Activated naive CD4-positive, alpha-beta T cell treated with anti-CD3 and anti-CD28 coated beads for 36 hours (primary cell): ENCODE measurements around the gene TUBB3. TPM values are rescaled to one million over a fixed set of nuclear protein-coding genes. Genes with fewer than 3 reads are reported as not detected.
"Not testable (repeated sequence)": the region's sequence is repeated elsewhere in the genome, so short reads cannot be mapped to it uniquely, and the experiment has no call there.

ENCODE experiments used
- CTCF ChIA-PET: fragments of 350-600 bp; sonication (Branson Sonifier 250); formaldehyde crosslinking; loops from one replicate; lab custom pipeline; 2021; ENCODE audit warnings: antibody characterized with exemption; lab: Charles Lee
- DNase-seq: peaks from one replicate; pipeline ENCODE4 v3.0.0-alpha.2; 2020
- H3K27ac Mint-ChIP-seq: one replicate; pipeline ENCODE4 v1.8.0; 2021; ENCODE audit warnings: mild to moderate bottlenecking, mixed read lengths
- H3K27me3 Mint-ChIP-seq: one replicate; pipeline ENCODE4 v1.8.0; 2021; ENCODE audit warnings: low read depth, mixed read lengths
- H3K36me3 Mint-ChIP-seq: one replicate; pipeline ENCODE4 v1.8.0; 2021; ENCODE audit warnings: low read depth, mixed read lengths
- H3K4me1 Mint-ChIP-seq: one replicate; pipeline ENCODE4 v1.8.0; 2021; ENCODE audit warnings: low read depth, mixed read lengths
- H3K4me3 Mint-ChIP-seq: one replicate; pipeline ENCODE4 v1.8.0; 2021; ENCODE audit warnings: mild to moderate bottlenecking, moderate library complexity, mixed read lengths
- H3K9me3 Mint-ChIP-seq: one replicate; pipeline ENCODE4 v1.8.0; 2021; ENCODE audit warnings: mixed read lengths
- intact Hi-C: fragments of 100-400 bp; cut with micrococcal nuclease; formaldehyde crosslinking; loops from one replicate; pipeline ENCODE4 v1.15.1; 2023
- total RNA-seq, 2 experiments: library from RNA; stranded (reverse); gene quantifications; one replicate each; pipeline ENCODE4 v1.2.3, GENCODE V29; 2021

Gene TUBB3
- total RNA-seq, 2 experiments from 2014 or later, result 0.20 to 0.38 TPM

DNA sequence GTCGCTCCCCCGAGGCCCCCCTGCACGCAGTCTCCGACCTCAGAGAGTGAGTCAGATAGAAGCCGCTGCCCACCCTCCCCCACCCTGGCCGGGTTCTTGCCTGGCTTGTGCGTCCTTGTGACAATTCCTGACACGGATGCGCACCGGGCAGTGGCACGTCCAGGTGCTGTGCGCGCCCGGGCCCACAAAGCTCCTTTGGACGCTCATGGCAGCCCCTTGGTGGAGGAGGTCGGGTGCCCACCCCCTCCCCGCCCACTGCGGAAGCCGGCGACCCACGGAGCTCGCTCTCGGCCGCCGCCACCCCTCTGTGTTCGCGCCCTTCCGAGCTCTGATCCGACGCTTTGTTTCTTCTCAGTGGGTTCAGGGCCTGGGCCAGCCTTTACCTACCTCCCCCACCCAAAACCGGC, 662 bp upstream of the TUBB3 start:
- Mint-ChIP-seq H3K4me3 (peak overlapping the region; percentile 39), H3K27ac (no peak overlapping the region), H3K9me3 (no peaks in the 10 kb centered on the region), H3K4me1 (peaks cover 42% of the 10 kb centered on the region), H3K36me3 (no peaks in the 10 kb centered on the region), H3K27me3 (peaks cover 47% of the 10 kb centered on the region)
- CTCF ChIA-PET, result interaction anchor here (1.3 kb wide), 1 partner anchor 12 kb away, joined by 5 read pairs; no protein-coding TSS in a partner anchor
- intact Hi-C loops, result no loop called here
- no peak for DNase-seq

- H3K4me1 Mint-ChIP-seq, result peaks cover 32% of the 10 kb centered on the region
- H3K27ac Mint-ChIP-seq, result no peak overlapping the region
- no peaks in the 10 kb centered on the region for H3K36me3 Mint-ChIP-seq
- H3K27me3 Mint-ChIP-seq, result peaks cover 51% of the 10 kb centered on the region
- no peak for DNase-seq
- no peak overlapping the region for H3K4me3 Mint-ChIP-seq
- no peaks in the 10 kb centered on the region for H3K9me3 Mint-ChIP-seq
- CTCF ChIA-PET, result interaction anchor here (1.6 kb wide), 1 partner anchor 13 kb away, joined by 7 read pairs; no protein-coding TSS in a partner anchor
- intact Hi-C loops, result no loop called here
Measured at GRCh38 chr16:89923640-89924296, 626 bp downstream of the TUBB3 start.

DNA sequence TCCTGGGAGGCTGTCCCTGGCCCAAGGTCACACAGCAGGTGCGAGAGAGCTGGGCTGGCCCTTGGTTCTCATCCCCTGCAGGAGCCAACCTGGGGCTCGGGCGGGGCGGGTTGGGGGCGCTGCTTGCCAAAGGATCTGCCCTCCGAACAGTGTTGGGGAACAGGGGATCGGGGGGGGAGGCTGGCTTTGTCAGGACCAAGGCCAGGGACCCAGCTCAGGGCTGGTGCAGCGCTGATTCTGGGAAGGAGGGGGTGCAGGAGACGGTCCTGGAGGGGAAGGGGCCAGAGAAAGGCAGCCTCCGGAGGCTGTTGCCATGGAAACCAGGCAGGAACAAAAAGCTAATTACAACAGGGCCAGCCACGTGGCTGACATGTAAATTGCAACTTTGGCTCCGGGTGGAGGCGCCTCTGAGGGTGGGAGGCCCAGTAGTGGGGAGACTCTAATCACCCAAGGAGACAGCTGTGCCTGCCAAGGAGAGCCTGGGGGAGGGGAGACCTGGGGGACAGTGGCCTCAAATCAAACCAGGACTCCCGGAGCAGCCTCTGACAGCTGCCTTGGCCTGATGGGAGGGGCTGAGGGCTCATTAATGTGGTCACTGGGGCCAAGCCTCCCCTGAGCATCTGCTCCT, 1.3 kb downstream of the TUBB3 start:
- no peak overlapping the region for H3K27ac Mint-ChIP-seq
- peak; percentile 42 for DNase-seq
- no peak overlapping the region for H3K4me3 Mint-ChIP-seq
- no peaks in the 10 kb centered on the region for H3K9me3 Mint-ChIP-seq
- no peaks in the 10 kb centered on the region for H3K36me3 Mint-ChIP-seq
- peaks cover 47% of the 10 kb centered on the region for H3K27me3 Mint-ChIP-seq
- CTCF ChIA-PET, result interaction anchor here (1.6 kb wide), 1 partner anchor 14 kb away, joined by 7 read pairs; no protein-coding TSS in a partner anchor
- peaks cover 31% of the 10 kb centered on the region for H3K4me1 Mint-ChIP-seq
- intact Hi-C loops, result no loop called here

- Mint-ChIP-seq H3K27ac (no peak overlapping the region), H3K4me1 (peaks cover 27% of the 10 kb centered on the region), H3K9me3 (no peaks in the 10 kb centered on the region), H3K36me3 (no peaks in the 10 kb centered on the region), H3K4me3 (no peak overlapping the region), H3K27me3 (peaks cover 46% of the 10 kb centered on the region)
- DNase-seq, result no peak
- intact Hi-C loops, result loop anchor here (5.0 kb wide), 1 partner anchor 108 kb away; the partner anchor contains the start of gene FANCA
- CTCF ChIA-PET, result interaction anchor here (1.6 kb wide), 1 partner anchor 15 kb away, joined by 7 read pairs; no protein-coding TSS in a partner anchor
Measured at GRCh38 chr16:89924925-89925307, 1.8 kb downstream of the TUBB3 start.

GRCh38 chr16:89925596-89926079, 2.5 kb downstream of the TUBB3 start:
- intact Hi-C loops, result loop anchor here (1.0 to 5.0 kb wide), 3 partner anchors 7 to 108 kb away; partner anchors contain the start of genes DBNDD1, FANCA and MC1R
- H3K9me3 Mint-ChIP-seq, result no peaks in the 10 kb centered on the region
- peaks cover 44% of the 10 kb centered on the region for H3K27me3 Mint-ChIP-seq
- no peak for DNase-seq
- CTCF ChIA-PET, result no interaction called here
- H3K27ac Mint-ChIP-seq, result no peak overlapping the region
- H3K4me1 Mint-ChIP-seq, result peaks cover 23% of the 10 kb centered on the region
- H3K36me3 Mint-ChIP-seq, result no peaks in the 10 kb centered on the region
- peak overlapping the region; percentile 12 for H3K4me3 Mint-ChIP-seq

- CTCF ChIA-PET, result no interaction called here
- DNase-seq, result no peak
- no peak overlapping the region for H3K27ac Mint-ChIP-seq
- no peak overlapping the region for H3K4me3 Mint-ChIP-seq
- H3K36me3 Mint-ChIP-seq, result no peaks in the 10 kb centered on the region
- intact Hi-C loops, result no loop called here
- no peaks in the 10 kb centered on the region for H3K4me1 Mint-ChIP-seq
- peaks cover 17% of the 10 kb centered on the region for H3K27me3 Mint-ChIP-seq
- H3K9me3 Mint-ChIP-seq, result no peaks in the 10 kb centered on the region
Measured at GRCh38 chr16:89931305-89931896, 8.3 kb downstream of the TUBB3 start.

DNA sequence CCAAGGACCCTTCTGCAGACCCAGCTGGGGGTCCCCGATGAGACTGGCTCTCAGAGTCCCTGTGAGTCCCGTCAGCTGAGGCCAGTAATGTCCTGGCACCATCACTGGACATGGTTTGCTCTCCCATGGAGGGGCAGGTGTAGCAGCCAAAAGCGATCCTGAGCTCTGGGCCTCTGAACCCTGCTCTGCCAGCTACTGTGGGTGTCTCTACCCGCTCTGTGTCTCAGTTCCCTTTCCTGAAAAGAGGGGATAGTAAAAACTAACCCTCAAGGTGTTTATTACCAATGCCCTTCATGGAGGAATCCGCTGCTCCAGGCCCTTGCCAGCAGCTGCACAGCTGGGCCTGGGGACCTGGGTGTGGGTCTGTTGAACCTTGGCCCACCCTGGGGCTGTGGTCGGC, 8.8 kb downstream of the TUBB3 start:
- no peaks in the 10 kb centered on the region for H3K36me3 Mint-ChIP-seq
- CTCF ChIA-PET, result no interaction called here
- intact Hi-C loops, result no loop called here
- H3K4me3 Mint-ChIP-seq, result no peak overlapping the region
- H3K27me3 Mint-ChIP-seq, result peaks cover 14% of the 10 kb centered on the region
- no peak for DNase-seq
- H3K9me3 Mint-ChIP-seq, result no peaks in the 10 kb centered on the region
- H3K4me1 Mint-ChIP-seq, result no peaks in the 10 kb centered on the region
- H3K27ac Mint-ChIP-seq, result no peak overlapping the region

DNA sequence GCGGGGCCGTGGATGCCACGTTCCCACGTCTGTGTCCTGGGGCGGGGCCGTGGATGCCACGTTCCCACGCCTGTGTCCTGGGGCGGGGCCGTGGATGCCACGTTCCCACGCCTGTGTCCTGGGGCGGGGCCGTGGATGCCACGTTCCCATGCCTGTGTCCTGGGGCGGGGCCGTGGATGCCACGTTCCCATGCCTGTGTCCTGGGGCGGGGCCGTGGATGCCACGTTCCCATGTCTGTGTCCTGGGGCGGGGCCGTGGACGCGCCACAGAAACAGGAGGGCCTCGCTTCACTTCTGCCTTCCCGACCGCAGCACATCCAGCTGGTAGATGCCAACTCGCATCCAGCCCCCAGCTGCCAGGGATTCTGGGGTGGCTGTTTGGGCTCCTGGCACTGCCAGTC, 10.9 kb downstream of the TUBB3 start:
- intact Hi-C loops, H3K27ac Mint-ChIP-seq, DNase-seq: not testable (repeated sequence)

DNA sequence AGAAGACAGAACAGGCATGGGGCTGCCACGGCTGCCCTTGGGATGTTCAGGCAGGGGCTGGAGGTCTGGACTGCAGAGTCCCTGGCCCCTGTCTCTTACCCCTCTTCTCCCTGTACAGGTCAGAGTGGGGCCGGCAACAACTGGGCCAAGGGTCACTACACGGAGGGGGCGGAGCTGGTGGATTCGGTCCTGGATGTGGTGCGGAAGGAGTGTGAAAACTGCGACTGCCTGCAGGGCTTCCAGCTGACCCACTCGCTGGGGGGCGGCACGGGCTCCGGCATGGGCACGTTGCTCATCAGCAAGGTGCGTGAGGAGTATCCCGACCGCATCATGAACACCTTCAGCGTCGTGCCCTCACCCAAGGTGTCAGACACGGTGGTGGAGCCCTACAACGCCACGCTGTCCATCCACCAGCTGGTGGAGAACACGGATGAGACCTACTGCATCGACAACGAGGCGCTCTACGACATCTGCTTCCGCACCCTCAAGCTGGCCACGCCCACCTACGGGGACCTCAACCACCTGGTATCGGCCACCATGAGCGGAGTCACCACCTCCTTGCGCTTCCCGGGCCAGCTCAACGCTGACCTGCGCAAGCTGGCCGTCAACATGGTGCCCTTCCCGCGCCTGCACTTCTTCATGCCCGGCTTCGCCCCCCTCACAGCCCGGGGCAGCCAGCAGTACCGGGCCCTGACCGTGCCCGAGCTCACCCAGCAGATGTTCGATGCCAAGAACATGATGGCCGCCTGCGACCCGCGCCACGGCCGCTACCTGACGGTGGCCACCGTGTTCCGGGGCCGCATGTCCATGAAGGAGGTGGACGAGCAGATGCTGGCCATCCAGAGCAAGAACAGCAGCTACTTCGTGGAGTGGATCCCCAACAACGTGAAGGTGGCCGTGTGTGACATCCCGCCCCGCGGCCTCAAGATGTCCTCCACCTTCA, 11.7 kb downstream of the TUBB3 start:
- Mint-ChIP-seq H3K27me3 (peaks cover 1% of the 10 kb centered on the region), H3K36me3 (no peaks in the 10 kb centered on the region), H3K27ac (no peak overlapping the region), H3K4me3 (no peak overlapping the region), H3K4me1 (no peaks in the 10 kb centered on the region), H3K9me3 (no peaks in the 10 kb centered on the region)
- CTCF ChIA-PET, result interaction anchor here (1.1 kb wide), 1 partner anchor 25 kb away, joined by 3 read pairs; no protein-coding TSS in a partner anchor
- intact Hi-C loops, result no loop called here
- no peak for DNase-seq

More for the DNA sequence above, 10.9 kb downstream of the TUBB3 start:
- H3K9me3 Mint-ChIP-seq, H3K4me1 Mint-ChIP-seq, H3K36me3 Mint-ChIP-seq, H3K27me3 Mint-ChIP-seq, H3K4me3 Mint-ChIP-seq: not testable (repeated sequence)
- CTCF ChIA-PET, result interaction anchor here (0.7 kb wide), 1 partner anchor 92 kb away, joined by 3 read pairs; no protein-coding TSS in a partner anchor

- H3K4me1 Mint-ChIP-seq, H3K27me3 Mint-ChIP-seq, DNase-seq, H3K9me3 Mint-ChIP-seq, H3K4me3 Mint-ChIP-seq, H3K27ac Mint-ChIP-seq, intact Hi-C loops, H3K36me3 Mint-ChIP-seq: not testable (repeated sequence)
- CTCF ChIA-PET, result interaction anchor here (1.1 kb wide), 1 partner anchor 26 kb away, joined by 3 read pairs; no protein-coding TSS in a partner anchor
Measured at GRCh38 chr16:89935620-89936019, 12.5 kb downstream of the TUBB3 start.

DNA sequence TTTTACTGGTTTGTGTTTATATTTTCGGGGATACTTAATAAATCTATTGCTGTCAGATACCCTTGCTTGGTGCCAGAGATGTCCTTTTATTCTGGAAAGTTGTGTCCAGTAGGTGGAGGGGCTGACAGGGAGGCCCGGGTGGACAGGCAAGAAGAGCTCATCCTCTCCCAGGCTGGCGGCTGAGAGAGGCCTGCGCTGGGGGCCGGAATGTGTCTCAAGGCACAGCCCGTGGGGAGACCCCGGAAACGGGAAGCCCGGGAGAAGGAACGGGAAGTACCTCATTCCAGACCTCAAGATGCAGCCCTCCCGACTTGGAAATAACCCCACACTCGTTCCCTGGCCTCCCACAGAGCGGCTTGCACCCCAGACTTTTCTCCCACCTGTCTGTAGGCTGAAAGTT, 12.9 kb downstream of the TUBB3 start:
- CTCF ChIA-PET, result interaction anchor here (1.1 kb wide), 1 partner anchor 26 kb away, joined by 3 read pairs; no protein-coding TSS in a partner anchor
- no peaks in the 10 kb centered on the region for H3K4me1 Mint-ChIP-seq
- no peaks in the 10 kb centered on the region for H3K36me3 Mint-ChIP-seq
- no peak overlapping the region for H3K27ac Mint-ChIP-seq
- no peaks in the 10 kb centered on the region for H3K9me3 Mint-ChIP-seq
- DNase-seq, result no peak
- intact Hi-C loops, result no loop called here
- no peaks in the 10 kb centered on the region for H3K27me3 Mint-ChIP-seq
- H3K4me3 Mint-ChIP-seq, result no peak overlapping the region
